WTC11 (cell line): ENCODE measurements around the gene VANGL1. TPM values are rescaled to one million over a fixed set of nuclear protein-coding genes. Genes with fewer than 3 reads are reported as not detected.

ENCODE experiments used
- ATAC-seq: fragments of 200-7000 bp; cut with Tn5 transposase; 2 replicates; pipeline ENCODE4 v1.10.0; 2021; ENCODE audit warnings: mild to moderate bottlenecking, moderate library complexity
- CTCF ChIA-PET: fragments of 300-600 bp; sonication (Branson Sonifier 250); formaldehyde crosslinking; loops from one replicate; lab custom pipeline; 2021; ENCODE audit warnings: antibody characterized with exemption; lab: Charles Lee
- POLR2A ChIA-PET: fragments of 350-600 bp; sonication (Branson Sonifier 250); formaldehyde crosslinking; loops from one replicate; lab custom pipeline; 2021; ENCODE audit warnings: antibody characterized with exemption; lab: Charles Lee
- DNase-seq: peaks from one replicate; pipeline ENCODE4 v3.0.0; 2021; ENCODE audit warnings: low spot score
- H3K27ac Mint-ChIP-seq: 2 replicates; pipeline ENCODE4 v1.8.0; 2021; ENCODE audit warnings: mixed read lengths
- H3K27me3 Mint-ChIP-seq: 2 replicates; pipeline ENCODE4 v1.8.0; 2021; ENCODE audit warnings: low read depth, mild to moderate bottlenecking, moderate library complexity, mixed read lengths
- H3K36me3 Mint-ChIP-seq: 2 replicates; pipeline ENCODE4 v1.8.0; 2021; ENCODE audit warnings: mixed read lengths
- H3K4me1 Mint-ChIP-seq: 2 replicates; pipeline ENCODE4 v1.8.0; 2022; ENCODE audit warnings: mixed read lengths
- H3K4me3 Mint-ChIP-seq: 2 replicates; pipeline ENCODE4 v1.8.0; 2021; ENCODE audit warnings: mild to moderate bottlenecking, moderate library complexity, mixed read lengths
- H3K9me3 Mint-ChIP-seq: 2 replicates; pipeline ENCODE4 v1.8.0; 2021; ENCODE audit warnings: mixed read lengths
- ATF3 ChIP-seq: sonication (generic); formaldehyde crosslinking; conservative IDR thresholded peaks from 2 replicates; pipeline ENCODE4 v1.8.1; 2022; ENCODE audit warnings: mild to moderate bottlenecking, missing genetic modification reagents
- CBFB ChIP-seq: sonication (generic); formaldehyde crosslinking; IDR thresholded peaks from 2 replicates; pipeline ENCODE4 v1.8.1; 2022; ENCODE audit warnings: mild to moderate bottlenecking, low read depth, missing genetic modification reagents
- CDX4 ChIP-seq: fragments of 250-450 bp; sonication (Bioruptor Pico); IDR thresholded peaks from 2 replicates; pipeline ENCODE4 v1.9.0; 2021; ENCODE audit warnings: moderate library complexity, mild to moderate bottlenecking, inconsistent platforms, borderline replicate concordance
- CTCF ChIP-seq: fragments of 200-600 bp; IDR thresholded peaks from 2 replicates; pipeline ENCODE4 v1.8.0; 2022; ENCODE audit warnings: antibody characterized with exemption
- EMX1 ChIP-seq: fragments of 250-450 bp; sonication (Bioruptor Pico); IDR thresholded peaks from 2 replicates; pipeline ENCODE4 v1.8.0; 2021; ENCODE audit warnings: mild to moderate bottlenecking
- ETV6 ChIP-seq: sonication (generic); formaldehyde crosslinking; IDR thresholded peaks from 2 replicates; pipeline ENCODE4 v1.8.1; 2022; ENCODE audit warnings: mild to moderate bottlenecking, missing genetic modification reagents
- GABPB1 ChIP-seq: sonication (generic); formaldehyde crosslinking; IDR thresholded peaks from 2 replicates; pipeline ENCODE4 v1.8.1; 2023; ENCODE audit warnings: mild to moderate bottlenecking, missing genetic modification reagents
- HMGA2 ChIP-seq: fragments of 250-450 bp; sonication (Bioruptor Pico); IDR thresholded peaks from 2 replicates; pipeline ENCODE4 v1.4.0; 2021; ENCODE audit warnings: mild to moderate bottlenecking, moderate library complexity
- JUN ChIP-seq: sonication (generic); formaldehyde crosslinking; IDR thresholded peaks from 2 replicates; pipeline ENCODE4 v1.8.0; 2023; ENCODE audit warnings: mild to moderate bottlenecking, missing genetic modification reagents
- NFATC4 ChIP-seq: fragments of 250-450 bp; sonication (Bioruptor Pico); IDR thresholded peaks from 2 replicates; pipeline ENCODE4 v1.9.0; 2021; ENCODE audit warnings: mild to moderate bottlenecking
- NR1H2 ChIP-seq: sonication (generic); formaldehyde crosslinking; IDR thresholded peaks from 2 replicates; pipeline ENCODE4 v1.9.0; 2021; ENCODE audit warnings: mild to moderate bottlenecking, moderate library complexity, missing genetic modification reagents
- SMAD3 ChIP-seq: sonication (generic); formaldehyde crosslinking; IDR thresholded peaks from 2 replicates; pipeline ENCODE4 v1.8.0; 2022; ENCODE audit warnings: missing genetic modification reagents, mild to moderate bottlenecking, borderline replicate concordance
- STAT6 ChIP-seq: sonication (generic); formaldehyde crosslinking; conservative IDR thresholded peaks from 2 replicates; pipeline ENCODE4 v1.8.1; 2023; ENCODE audit warnings: mild to moderate bottlenecking, low read depth, missing genetic modification reagents, moderate library complexity
- TEAD4 ChIP-seq: sonication (generic); formaldehyde crosslinking; IDR thresholded peaks from 2 replicates; pipeline ENCODE4 v1.8.0; 2022; ENCODE audit warnings: mild to moderate bottlenecking, missing genetic modification reagents
- ZBTB43 ChIP-seq: sonication (generic); formaldehyde crosslinking; IDR thresholded peaks from 2 replicates; pipeline ENCODE4 v1.8.1; 2023; ENCODE audit warnings: mild to moderate bottlenecking, missing genetic modification reagents
- ZMAT4 ChIP-seq: fragments of 250-450 bp; sonication (Bioruptor Pico); IDR thresholded peaks from 2 replicates; pipeline ENCODE4 v1.9.0; 2021; ENCODE audit warnings: mild to moderate bottlenecking
- ZNF138 ChIP-seq: sonication (generic); formaldehyde crosslinking; conservative IDR thresholded peaks from 2 replicates; pipeline ENCODE4 v1.8.1; 2022; ENCODE audit warnings: mild to moderate bottlenecking, moderate library complexity, missing genetic modification reagents
- ZNF232 ChIP-seq: sonication (generic); formaldehyde crosslinking; IDR thresholded peaks from 2 replicates; pipeline ENCODE4 v1.8.0; 2022; ENCODE audit warnings: mild to moderate bottlenecking, missing genetic modification reagents
- ZNF263 ChIP-seq: sonication (generic); formaldehyde crosslinking; IDR thresholded peaks from 2 replicates; pipeline ENCODE4 v1.8.1; 2022; ENCODE audit warnings: low read depth, mild to moderate bottlenecking, moderate library complexity, missing genetic modification reagents
- total RNA-seq: library from RNA; stranded (reverse); gene quantifications from 3 replicates; pipeline ENCODE4 v1.2.3, GENCODE V29; 2021
- TF ChIP-seq, protein P1 (sequence below): sonication (generic); formaldehyde crosslinking; IDR thresholded peaks from 2 replicates; pipeline ENCODE4 v1.8.0; 2023; ENCODE audit warnings: missing genetic modification reagents, mild to moderate bottlenecking, borderline replicate concordance
- TF ChIP-seq, protein P2 (sequence below): sonication (generic); formaldehyde crosslinking; IDR thresholded peaks from 2 replicates; pipeline ENCODE4 v1.8.1; 2022; ENCODE audit warnings: low read depth, mild to moderate bottlenecking, moderate library complexity, missing genetic modification reagents, borderline replicate concordance
- TF ChIP-seq, protein P3 (sequence below): sonication (generic); formaldehyde crosslinking; IDR thresholded peaks from 2 replicates; pipeline ENCODE4 v1.8.0; 2022; ENCODE audit warnings: mild to moderate bottlenecking, missing genetic modification reagents

Gene VANGL1
- total RNA-seq, 1 experiment from 2014 or later, result 15.8 TPM

- POLR2A ChIA-PET, result no interaction called here
- no peak for DNase-seq
- no peak overlapping the region for H3K4me3 Mint-ChIP-seq
Observed at GRCh38 chr1:115697619-115698018, 55.8 kb downstream of the VANGL1 start.

GRCh38 chr1:115701090-115701489 is 59.3 kb downstream of the VANGL1 start:
- ATAC-seq (no peak), DNase-seq (no peak)
- H3K9me3 Mint-ChIP-seq, result no peaks in the 10 kb centered on the region
- ChIA-PET CTCF (interaction anchor here (1.0 kb wide), 2 partner anchors 71 to 93 kb away, joined by 3 to 4 read pairs; no protein-coding TSS in a partner anchor), POLR2A (no interaction called here)
- H3K27ac Mint-ChIP-seq, result no peak overlapping the region
- H3K4me1 Mint-ChIP-seq, result no peaks in the 10 kb centered on the region
- H3K4me3 Mint-ChIP-seq, result no peak overlapping the region
- no peaks in the 10 kb centered on the region for H3K27me3 Mint-ChIP-seq
- no peak for TF ChIP-seq SMAD3
- TF ChIP-seq JUN (CRISPR knock-in tag), result no peak
- no peak for TF ChIP-seq ZBTB43
- no peak for TF ChIP-seq ZNF138 (CRISPR knock-in tag)
- TF ChIP-seq EMX1 (CRISPR knock-in tag), result no peak
- no peak for TF ChIP-seq ATF3
- TF ChIP-seq, protein P1, sequence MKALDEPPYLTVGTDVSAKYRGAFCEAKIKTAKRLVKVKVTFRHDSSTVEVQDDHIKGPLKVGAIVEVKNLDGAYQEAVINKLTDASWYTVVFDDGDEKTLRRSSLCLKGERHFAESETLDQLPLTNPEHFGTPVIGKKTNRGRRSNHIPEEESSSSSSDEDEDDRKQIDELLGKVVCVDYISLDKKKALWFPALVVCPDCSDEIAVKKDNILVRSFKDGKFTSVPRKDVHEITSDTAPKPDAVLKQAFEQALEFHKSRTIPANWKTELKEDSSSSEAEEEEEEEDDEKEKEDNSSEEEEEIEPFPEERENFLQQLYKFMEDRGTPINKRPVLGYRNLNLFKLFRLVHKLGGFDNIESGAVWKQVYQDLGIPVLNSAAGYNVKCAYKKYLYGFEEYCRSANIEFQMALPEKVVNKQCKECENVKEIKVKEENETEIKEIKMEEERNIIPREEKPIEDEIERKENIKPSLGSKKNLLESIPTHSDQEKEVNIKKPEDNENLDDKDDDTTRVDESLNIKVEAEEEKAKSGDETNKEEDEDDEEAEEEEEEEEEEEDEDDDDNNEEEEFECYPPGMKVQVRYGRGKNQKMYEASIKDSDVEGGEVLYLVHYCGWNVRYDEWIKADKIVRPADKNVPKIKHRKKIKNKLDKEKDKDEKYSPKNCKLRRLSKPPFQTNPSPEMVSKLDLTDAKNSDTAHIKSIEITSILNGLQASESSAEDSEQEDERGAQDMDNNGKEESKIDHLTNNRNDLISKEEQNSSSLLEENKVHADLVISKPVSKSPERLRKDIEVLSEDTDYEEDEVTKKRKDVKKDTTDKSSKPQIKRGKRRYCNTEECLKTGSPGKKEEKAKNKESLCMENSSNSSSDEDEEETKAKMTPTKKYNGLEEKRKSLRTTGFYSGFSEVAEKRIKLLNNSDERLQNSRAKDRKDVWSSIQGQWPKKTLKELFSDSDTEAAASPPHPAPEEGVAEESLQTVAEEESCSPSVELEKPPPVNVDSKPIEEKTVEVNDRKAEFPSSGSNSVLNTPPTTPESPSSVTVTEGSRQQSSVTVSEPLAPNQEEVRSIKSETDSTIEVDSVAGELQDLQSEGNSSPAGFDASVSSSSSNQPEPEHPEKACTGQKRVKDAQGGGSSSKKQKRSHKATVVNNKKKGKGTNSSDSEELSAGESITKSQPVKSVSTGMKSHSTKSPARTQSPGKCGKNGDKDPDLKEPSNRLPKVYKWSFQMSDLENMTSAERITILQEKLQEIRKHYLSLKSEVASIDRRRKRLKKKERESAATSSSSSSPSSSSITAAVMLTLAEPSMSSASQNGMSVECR (CRISPR knock-in tag), result no peak
- TF ChIP-seq CTCF, result no peak
- TF ChIP-seq STAT6 (CRISPR knock-in tag), result no peak
- TF ChIP-seq CDX4 (CRISPR knock-in tag), result no peak
- TF ChIP-seq GABPB1 (CRISPR knock-in tag), result no peak
- no peak for TF ChIP-seq CBFB (CRISPR knock-in tag)
- no peak for TF ChIP-seq TEAD4 (CRISPR knock-in tag)
- TF ChIP-seq NFATC4 (CRISPR knock-in tag), result no peak
- TF ChIP-seq, protein P2, sequence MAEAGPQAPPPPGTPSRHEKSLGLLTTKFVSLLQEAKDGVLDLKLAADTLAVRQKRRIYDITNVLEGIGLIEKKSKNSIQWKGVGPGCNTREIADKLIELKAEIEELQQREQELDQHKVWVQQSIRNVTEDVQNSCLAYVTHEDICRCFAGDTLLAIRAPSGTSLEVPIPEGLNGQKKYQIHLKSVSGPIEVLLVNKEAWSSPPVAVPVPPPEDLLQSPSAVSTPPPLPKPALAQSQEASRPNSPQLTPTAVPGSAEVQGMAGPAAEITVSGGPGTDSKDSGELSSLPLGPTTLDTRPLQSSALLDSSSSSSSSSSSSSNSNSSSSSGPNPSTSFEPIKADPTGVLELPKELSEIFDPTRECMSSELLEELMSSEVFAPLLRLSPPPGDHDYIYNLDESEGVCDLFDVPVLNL (CRISPR knock-in tag), result no peak
- no peak for TF ChIP-seq ZNF232 (CRISPR knock-in tag)
- TF ChIP-seq HMGA2 (CRISPR knock-in tag), result no peak
- TF ChIP-seq, protein P3, sequence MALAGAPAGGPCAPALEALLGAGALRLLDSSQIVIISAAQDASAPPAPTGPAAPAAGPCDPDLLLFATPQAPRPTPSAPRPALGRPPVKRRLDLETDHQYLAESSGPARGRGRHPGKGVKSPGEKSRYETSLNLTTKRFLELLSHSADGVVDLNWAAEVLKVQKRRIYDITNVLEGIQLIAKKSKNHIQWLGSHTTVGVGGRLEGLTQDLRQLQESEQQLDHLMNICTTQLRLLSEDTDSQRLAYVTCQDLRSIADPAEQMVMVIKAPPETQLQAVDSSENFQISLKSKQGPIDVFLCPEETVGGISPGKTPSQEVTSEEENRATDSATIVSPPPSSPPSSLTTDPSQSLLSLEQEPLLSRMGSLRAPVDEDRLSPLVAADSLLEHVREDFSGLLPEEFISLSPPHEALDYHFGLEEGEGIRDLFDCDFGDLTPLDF (CRISPR knock-in tag), result no peak
- no peak for TF ChIP-seq NR1H2 (CRISPR knock-in tag)
- no peak for TF ChIP-seq ZNF263 (CRISPR knock-in tag)
- TF ChIP-seq, all 79 proteins: peak for 0
- no peaks in the 10 kb centered on the region for H3K36me3 Mint-ChIP-seq

More at GRCh38 chr1:115697619-115698018, 55.8 kb downstream of the VANGL1 start:
- CTCF ChIA-PET, result no interaction called here
- no peak for ATAC-seq
- Mint-ChIP-seq H3K27ac (no peak overlapping the region), H3K36me3 (0 out of 2 replicates have a peak, but pooled peaks cover 3% of the 10 kb centered on the region), H3K4me1 (peaks cover 9% of the 10 kb centered on the region), H3K27me3 (no peaks in the 10 kb centered on the region), H3K9me3 (no peaks in the 10 kb centered on the region)
- TF ChIP-seq ZMAT4 (CRISPR knock-in tag), result no peak
- TF ChIP-seq ETV6 (CRISPR knock-in tag), result no peak
